Measurements from ENCODE around the gene FMO4. TPM values are rescaled to one million over a fixed set of nuclear protein-coding genes. Genes with fewer than 3 reads are reported as not detected.

The FMO4 gene
- total and polyA plus RNA-seq, 2 experiments from 2014 or later, result 3.1 to 3.4 TPM

DNA sequence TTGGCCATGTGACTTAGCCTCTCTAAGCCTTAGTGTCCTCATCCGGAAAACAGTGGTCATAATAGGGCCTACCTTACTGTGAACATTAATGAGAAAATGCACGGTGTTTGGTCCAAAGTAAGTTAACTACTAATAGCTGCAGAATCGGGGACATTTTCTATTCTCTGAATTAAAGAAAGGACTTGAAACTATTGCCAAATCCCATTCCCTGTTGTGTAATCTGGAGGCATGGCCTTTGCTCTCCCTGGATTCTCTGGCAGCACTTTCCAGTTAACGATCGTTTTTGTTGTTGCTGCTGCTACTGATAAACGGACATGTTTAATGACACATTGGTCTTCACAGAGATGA lies 30.5 kb downstream of the FMO4 start (continued):
- no peak for TF ChIP-seq POLR2AphosphoS5 (IDR thresholded peaks at IDR 0.05; ENCODE audit: low read depth)
- no peak for TF ChIP-seq ZNF331 (CRISPR knock-in tag; IDR thresholded peaks at IDR 0.05; ENCODE audit: low read depth)
- TF ChIP-seq, protein P1, sequence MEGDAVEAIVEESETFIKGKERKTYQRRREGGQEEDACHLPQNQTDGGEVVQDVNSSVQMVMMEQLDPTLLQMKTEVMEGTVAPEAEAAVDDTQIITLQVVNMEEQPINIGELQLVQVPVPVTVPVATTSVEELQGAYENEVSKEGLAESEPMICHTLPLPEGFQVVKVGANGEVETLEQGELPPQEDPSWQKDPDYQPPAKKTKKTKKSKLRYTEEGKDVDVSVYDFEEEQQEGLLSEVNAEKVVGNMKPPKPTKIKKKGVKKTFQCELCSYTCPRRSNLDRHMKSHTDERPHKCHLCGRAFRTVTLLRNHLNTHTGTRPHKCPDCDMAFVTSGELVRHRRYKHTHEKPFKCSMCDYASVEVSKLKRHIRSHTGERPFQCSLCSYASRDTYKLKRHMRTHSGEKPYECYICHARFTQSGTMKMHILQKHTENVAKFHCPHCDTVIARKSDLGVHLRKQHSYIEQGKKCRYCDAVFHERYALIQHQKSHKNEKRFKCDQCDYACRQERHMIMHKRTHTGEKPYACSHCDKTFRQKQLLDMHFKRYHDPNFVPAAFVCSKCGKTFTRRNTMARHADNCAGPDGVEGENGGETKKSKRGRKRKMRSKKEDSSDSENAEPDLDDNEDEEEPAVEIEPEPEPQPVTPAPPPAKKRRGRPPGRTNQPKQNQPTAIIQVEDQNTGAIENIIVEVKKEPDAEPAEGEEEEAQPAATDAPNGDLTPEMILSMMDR (conservative IDR thresholded peaks at IDR 0.05; ENCODE audit: low read depth in 2 of 2), result no peak

DNA sequence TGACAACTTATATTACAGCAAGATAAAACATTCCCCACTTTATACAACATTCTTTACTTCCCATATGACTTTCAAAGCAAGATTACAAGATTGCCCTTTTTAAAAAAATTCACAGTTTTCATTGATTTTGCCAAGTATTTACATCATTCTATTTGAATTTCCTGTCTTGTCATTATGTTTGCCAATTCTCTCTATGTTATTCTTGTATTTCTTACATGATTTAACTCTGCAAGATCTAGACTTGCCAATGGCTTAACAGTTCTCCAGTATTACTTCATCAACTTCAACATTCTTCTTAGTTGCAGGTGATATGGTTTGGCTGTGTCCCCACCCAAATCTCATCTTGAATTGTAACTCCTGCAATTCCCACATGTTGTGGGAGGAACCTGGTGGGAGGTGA lies 31.6 kb downstream of the FMO4 start:
- Mint-ChIP-seq H3K27ac (no peak overlapping the region), H3K4me3 (no peak overlapping the region), H3K27me3 (ENCODE audit: insufficient read depth, low read depth, poor library complexity) (peaks cover 2% of the 10 kb centered on the region), H3K36me3 (ENCODE audit: low read depth) (0 out of 3 replicates have a peak, but pooled peaks cover 3% of the 10 kb centered on the region), H3K4me1 (no peaks in the 10 kb centered on the region), H3K9me3 (peaks cover 6% of the 10 kb centered on the region; the same call in 2 of the 3 replicates)
- no peaks in the 10 kb centered on the region for H4K20me1 ChIP-seq (replicated peaks; ENCODE audit: insufficient read depth)
- no peaks in the 10 kb centered on the region for H3K79me2 ChIP-seq (replicated peaks; ENCODE audit: insufficient read depth)
- no peaks in the 10 kb centered on the region; the same call in 1 of the 2 replicates for H3K36me3 ChIP-seq (ENCODE audit: insufficient read depth)
- DNase-seq (ENCODE audit: low spot score), result no peak
- no peaks in the 10 kb centered on the region for H3K27me3 ChIP-seq (ENCODE audit: insufficient read depth)
- H3K27ac ChIP-seq (ENCODE audit: low read depth), result no peak overlapping the region
- no peak overlapping the region for H3K4me3 ChIP-seq
- TF ChIP-seq, protein P2, sequence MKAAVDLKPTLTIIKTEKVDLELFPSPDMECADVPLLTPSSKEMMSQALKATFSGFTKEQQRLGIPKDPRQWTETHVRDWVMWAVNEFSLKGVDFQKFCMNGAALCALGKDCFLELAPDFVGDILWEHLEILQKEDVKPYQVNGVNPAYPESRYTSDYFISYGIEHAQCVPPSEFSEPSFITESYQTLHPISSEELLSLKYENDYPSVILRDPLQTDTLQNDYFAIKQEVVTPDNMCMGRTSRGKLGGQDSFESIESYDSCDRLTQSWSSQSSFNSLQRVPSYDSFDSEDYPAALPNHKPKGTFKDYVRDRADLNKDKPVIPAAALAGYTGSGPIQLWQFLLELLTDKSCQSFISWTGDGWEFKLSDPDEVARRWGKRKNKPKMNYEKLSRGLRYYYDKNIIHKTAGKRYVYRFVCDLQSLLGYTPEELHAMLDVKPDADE (IDR thresholded peaks at IDR 0.05), result no peak
- TF ChIP-seq, protein P1 (conservative IDR thresholded peaks at IDR 0.05; ENCODE audit: low read depth in 2 of 2), result no peak
- no peak for TF ChIP-seq CREB1 (CRISPR knock-in tag; IDR thresholded peaks at IDR 0.05; ENCODE audit: low read depth)
- no peak for TF ChIP-seq NANOG (IDR thresholded peaks at IDR 0.05; ENCODE audit: borderline replicate concordance)
- no peak for TF ChIP-seq EZH2 (IDR thresholded peaks at IDR 0.05; ENCODE audit: low read depth, unreplicated experiment)
- TF ChIP-seq POLR2AphosphoS5 (IDR thresholded peaks at IDR 0.05; ENCODE audit: low read depth), result no peak
- TF ChIP-seq EZH2phosphoT487 (IDR thresholded peaks at IDR 0.05; ENCODE audit: unreplicated experiment), result no peak
- no peak for TF ChIP-seq STAT1 (IDR thresholded peaks at IDR 0.05; ENCODE audit: unreplicated experiment)
- TF ChIP-seq ZNF114 (CRISPR knock-in tag; IDR thresholded peaks at IDR 0.05), result no peak
- TF ChIP-seq JUNB (IDR thresholded peaks at IDR 0.05; ENCODE audit: unreplicated experiment), result no peak
- H2AFZ ChIP-seq, result no peak overlapping the region
- no peaks in the 10 kb centered on the region for H3K4me1 ChIP-seq (ENCODE audit: insufficient read depth)
- ATAC-seq, result no peak
- no peak overlapping the region for H3K4me2 ChIP-seq
- H3K9me2 ChIP-seq (ENCODE audit: insufficient read depth), result peaks cover 3% of the 10 kb centered on the region; the same call in 1 of the 2 replicates
- H3F3A ChIP-seq (replicated peaks; ENCODE audit: low read depth), result no peaks in the 10 kb centered on the region

All from GM23338 (cell line).